Measurements from ENCODE around the gene NUMB. TPM values are rescaled to one million over a fixed set of nuclear protein-coding genes. Genes with fewer than 3 reads are reported as not detected.

The NUMB gene
- total RNA-seq, 1 donor from 2014 or later: 72.7 TPM

DNA sequence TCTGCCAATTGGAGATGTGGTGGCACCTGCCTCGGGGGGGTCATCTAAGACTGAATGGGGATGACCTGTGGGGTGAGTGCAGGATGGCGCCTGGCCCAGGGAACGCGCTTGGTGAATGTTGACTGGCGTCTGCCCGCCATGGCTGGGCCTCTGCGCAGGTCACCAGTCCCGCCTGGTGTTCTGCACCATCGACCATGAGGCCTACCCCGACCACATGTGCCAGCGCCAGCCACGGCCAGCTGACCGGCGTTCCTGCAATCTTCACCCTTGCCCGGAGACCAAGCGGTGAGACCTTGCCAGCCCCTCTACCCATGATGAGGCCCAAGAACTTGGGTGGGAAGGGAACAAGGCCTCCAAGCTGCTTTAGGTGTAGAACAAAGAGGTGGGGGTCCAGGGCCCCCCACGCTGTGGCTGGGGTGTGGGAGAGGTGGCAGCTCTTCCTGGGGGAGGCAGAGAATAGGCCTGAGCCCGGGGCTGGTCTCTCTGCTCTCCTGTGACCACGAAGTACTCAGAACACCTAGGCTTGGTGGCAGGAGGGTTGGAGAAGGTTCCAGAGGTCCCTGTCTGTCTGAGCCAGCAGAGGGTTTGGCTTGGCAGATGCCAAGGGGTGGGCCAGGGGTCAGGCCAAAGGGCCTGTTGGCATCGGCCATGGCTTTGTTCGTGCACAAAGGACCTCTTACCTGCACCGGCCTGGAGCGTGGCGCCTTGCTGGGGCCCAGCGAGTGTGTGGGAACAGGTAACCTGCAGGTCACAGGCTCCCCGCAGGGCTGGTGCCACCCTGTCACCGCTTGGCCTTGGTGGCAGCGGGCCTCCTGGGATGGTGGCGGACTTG, 205.6 kb downstream of the NUMB start:
- Mint-ChIP-seq H3K36me3 (ENCODE audit: unreplicated experiment) (peaks cover 9% of the 10 kb centered on the region), H3K27me3 (ENCODE audit: unreplicated experiment) (no peaks in the 10 kb centered on the region), H3K27ac (ENCODE audit: unreplicated experiment) (no peak overlapping the region), H3K4me1 (ENCODE audit: unreplicated experiment) (peaks cover 2% of the 10 kb centered on the region), H3K4me3 (ENCODE audit: unreplicated experiment) (no peak overlapping the region), H3K9me3 (ENCODE audit: unreplicated experiment) (no peaks in the 10 kb centered on the region)
- TF ChIP-seq, protein P1, sequence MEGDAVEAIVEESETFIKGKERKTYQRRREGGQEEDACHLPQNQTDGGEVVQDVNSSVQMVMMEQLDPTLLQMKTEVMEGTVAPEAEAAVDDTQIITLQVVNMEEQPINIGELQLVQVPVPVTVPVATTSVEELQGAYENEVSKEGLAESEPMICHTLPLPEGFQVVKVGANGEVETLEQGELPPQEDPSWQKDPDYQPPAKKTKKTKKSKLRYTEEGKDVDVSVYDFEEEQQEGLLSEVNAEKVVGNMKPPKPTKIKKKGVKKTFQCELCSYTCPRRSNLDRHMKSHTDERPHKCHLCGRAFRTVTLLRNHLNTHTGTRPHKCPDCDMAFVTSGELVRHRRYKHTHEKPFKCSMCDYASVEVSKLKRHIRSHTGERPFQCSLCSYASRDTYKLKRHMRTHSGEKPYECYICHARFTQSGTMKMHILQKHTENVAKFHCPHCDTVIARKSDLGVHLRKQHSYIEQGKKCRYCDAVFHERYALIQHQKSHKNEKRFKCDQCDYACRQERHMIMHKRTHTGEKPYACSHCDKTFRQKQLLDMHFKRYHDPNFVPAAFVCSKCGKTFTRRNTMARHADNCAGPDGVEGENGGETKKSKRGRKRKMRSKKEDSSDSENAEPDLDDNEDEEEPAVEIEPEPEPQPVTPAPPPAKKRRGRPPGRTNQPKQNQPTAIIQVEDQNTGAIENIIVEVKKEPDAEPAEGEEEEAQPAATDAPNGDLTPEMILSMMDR (IDR thresholded peaks at IDR 0.05): no peak
- no peak for DNase-seq (ENCODE audit: extremely low spot score, unreplicated experiment)

DNA sequence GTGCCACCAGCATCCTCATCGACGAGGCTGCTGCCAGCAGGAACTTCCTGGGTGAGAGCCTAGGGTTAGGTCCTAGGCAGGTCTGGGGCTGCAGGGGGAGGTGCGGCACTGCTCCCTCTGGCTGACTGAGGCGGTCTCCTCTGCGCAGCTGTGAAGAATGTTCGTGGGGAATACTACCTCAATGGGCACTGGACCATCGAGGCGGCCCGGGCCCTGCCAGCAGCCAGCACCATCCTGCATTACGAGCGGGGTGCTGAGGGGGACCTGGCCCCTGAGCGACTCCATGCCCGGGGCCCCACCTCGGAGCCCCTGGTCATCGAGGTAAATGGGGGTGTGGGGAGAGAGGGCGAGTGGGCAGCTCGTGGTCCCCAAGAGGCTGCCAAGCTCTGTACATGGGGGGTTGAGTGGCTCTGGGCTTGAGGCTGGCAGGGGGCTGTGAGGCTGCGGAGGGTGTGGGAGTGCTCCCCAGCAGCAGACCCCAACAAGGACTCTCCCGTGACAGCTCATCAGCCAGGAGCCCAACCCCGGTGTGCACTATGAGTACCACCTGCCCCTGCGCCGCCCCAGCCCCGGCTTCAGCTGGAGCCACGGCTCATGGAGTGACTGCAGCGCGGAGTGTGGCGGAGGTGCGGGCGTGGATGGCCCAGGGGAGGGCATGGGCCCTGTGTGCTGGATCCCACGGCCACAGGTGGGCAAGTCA, 206.7 kb downstream of the NUMB start:
- Mint-ChIP-seq H3K36me3 (ENCODE audit: unreplicated experiment) (peaks cover 16% of the 10 kb centered on the region), H3K27me3 (ENCODE audit: unreplicated experiment) (no peaks in the 10 kb centered on the region), H3K4me3 (ENCODE audit: unreplicated experiment) (no peak overlapping the region), H3K4me1 (ENCODE audit: unreplicated experiment) (peaks cover 6% of the 10 kb centered on the region), H3K9me3 (ENCODE audit: unreplicated experiment) (no peaks in the 10 kb centered on the region), H3K27ac (ENCODE audit: unreplicated experiment) (no peak overlapping the region)
- DNase-seq (ENCODE audit: extremely low spot score, unreplicated experiment): no peak
- TF ChIP-seq, protein P1 (IDR thresholded peaks at IDR 0.05): no peak

DNA sequence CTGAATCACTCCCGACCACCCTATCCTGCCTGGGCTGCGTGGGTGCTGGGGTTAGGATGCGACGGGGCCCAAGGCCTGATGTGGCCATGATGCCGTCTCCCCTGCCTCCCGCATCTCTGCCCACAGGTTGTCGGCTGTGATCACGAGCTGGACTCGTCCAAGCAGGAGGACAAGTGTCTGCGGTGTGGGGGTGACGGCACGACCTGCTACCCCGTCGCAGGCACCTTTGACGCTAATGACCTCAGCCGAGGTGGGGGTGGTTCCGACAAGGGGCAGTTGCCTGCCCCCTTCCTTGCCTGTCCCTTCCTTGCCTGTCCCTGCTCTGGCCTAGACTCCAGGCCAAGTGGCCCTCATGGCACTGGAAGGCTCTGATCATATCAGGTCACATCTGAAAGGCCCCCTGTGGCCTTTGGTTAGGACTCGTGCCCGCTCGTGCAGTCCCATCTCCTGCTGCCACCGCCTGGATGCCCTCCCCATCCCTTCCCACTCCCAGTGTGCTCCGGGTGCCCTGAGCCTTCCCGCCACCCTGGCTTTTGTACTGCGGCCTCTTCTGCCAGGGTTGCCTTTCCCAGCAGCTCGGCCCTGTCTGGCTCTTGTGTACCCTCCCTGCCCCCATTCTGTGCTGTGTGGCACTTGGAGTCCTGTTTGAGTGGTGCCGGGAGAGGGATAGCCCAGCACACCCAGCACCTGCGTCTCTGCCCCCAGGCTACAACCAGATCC, 207.4 kb downstream of the NUMB start:
- peaks cover 8% of the 10 kb centered on the region for H3K4me1 Mint-ChIP-seq (ENCODE audit: unreplicated experiment)
- no peaks in the 10 kb centered on the region for H3K9me3 Mint-ChIP-seq (ENCODE audit: unreplicated experiment)
- no peaks in the 10 kb centered on the region for H3K27me3 Mint-ChIP-seq (ENCODE audit: unreplicated experiment)
- no peak overlapping the region for H3K4me3 Mint-ChIP-seq (ENCODE audit: unreplicated experiment)
- no peak overlapping the region for H3K27ac Mint-ChIP-seq (ENCODE audit: unreplicated experiment)
- TF ChIP-seq, protein P1 (IDR thresholded peaks at IDR 0.05): no peak
- no peak for DNase-seq (ENCODE audit: extremely low spot score, unreplicated experiment)
- H3K36me3 Mint-ChIP-seq (ENCODE audit: unreplicated experiment): peaks cover 19% of the 10 kb centered on the region

DNA sequence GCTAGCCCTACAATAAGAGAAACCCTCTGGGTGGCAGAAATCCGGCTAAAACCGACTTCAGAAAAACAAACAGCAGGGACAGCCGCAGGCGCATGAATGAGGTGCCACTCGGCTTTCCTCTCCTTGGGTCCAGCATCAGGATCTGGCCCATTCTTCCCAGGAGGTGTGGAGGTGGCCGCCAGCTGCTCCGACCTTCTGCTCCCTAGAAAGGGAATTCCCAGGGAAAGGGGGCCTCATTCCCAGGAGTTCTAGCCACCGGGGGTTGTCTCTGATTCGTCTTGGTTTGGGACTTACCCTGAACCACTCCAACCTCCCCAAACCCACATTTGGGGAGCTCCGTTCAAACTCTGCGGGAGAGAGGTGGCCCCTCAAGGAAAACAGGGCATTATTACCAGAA, 208.0 kb downstream of the NUMB start:
- H3K27ac Mint-ChIP-seq (ENCODE audit: unreplicated experiment): no peak overlapping the region
- H3K9me3 Mint-ChIP-seq (ENCODE audit: unreplicated experiment): no peaks in the 10 kb centered on the region
- H3K4me3 Mint-ChIP-seq (ENCODE audit: unreplicated experiment): no peak overlapping the region
- peaks cover 17% of the 10 kb centered on the region for H3K36me3 Mint-ChIP-seq (ENCODE audit: unreplicated experiment)
- TF ChIP-seq, protein P1 (IDR thresholded peaks at IDR 0.05): no peak
- no peak for DNase-seq (ENCODE audit: extremely low spot score, unreplicated experiment)
- H3K4me1 Mint-ChIP-seq (ENCODE audit: unreplicated experiment): peaks cover 8% of the 10 kb centered on the region
- no peaks in the 10 kb centered on the region for H3K27me3 Mint-ChIP-seq (ENCODE audit: unreplicated experiment)

Measured in osteocyte (in vitro differentiated cells).